ENCODE results near the gene MLXIPL.
"Not testable (repeated sequence)": the region's sequence is repeated elsewhere in the genome, so short reads cannot be mapped to it uniquely, and the experiment has no call there.

Gene MLXIPL

DNA sequence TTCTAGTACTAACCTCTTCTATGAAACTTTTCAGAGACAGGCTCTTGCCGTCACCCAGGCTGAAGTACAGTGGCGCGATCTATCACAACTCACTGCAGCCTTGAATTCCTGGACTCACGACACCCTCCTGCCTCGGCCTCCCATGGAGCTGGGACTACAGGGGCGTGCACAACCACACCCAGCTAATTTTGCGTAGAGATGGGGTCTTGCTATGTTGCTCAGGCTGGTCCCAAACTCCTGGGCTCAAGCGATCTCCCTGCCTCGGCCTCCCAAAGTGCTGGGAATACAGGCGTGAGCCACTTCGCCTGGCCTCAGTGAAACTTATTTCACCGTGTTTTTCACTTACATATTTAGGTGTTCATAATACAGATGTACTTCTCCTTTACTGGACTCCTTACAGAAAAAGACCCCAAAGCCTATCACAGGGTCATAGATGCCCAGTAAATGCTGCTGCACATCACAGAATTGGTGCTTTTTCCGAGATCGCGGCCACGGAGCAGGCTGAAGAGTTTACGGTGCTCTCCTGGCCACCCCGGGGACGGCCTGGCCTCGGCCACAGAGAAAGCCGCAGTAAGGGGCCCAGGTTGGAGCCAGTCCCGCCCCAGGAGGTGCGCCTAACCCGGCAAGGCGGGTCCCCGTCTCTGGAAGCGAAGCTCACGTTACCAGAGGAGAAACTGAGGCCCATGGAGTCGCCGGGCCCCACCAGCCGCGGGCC lies 46.5 kb downstream of the MLXIPL start:
- no peak for DNase-seq

- DNase-seq, result no peak
Measured at GRCh38 chr7:73573791-73574190, 50.5 kb downstream of the MLXIPL start.

DNA sequence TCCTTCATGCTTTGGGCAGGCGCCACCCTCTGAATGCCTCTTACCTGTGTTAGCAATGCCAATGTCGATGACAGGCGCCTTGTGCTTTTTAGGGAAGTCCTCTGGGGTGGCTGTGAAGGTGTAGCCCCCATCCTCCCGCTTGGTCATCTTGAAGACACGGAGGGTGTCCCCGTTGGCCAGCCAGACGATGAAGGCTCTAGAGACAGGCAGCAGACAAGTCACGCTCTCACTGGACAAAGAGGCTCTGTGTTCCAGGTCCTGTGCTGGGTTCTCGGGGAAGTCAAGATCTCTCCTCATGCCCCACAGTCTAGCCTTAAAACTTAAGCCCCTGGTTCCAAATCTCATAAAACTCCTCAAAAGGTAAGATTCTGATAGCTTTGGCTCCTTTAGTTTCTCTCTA lies 51.0 kb downstream of the MLXIPL start:
- no peak for DNase-seq

GRCh38 chr7:73572767-73573186 lies 51.5 kb downstream of the MLXIPL start:
- no peak for DNase-seq

- DNase-seq, result no peak
Measured at GRCh38 chr7:73570977-73571376, 53.3 kb downstream of the MLXIPL start.

GRCh38 chr7:73570521-73570920 lies 53.8 kb downstream of the MLXIPL start:
- DNase-seq, result no peak

- no peak for DNase-seq
Measured at GRCh38 chr7:73569042-73569608, 55.2 kb downstream of the MLXIPL start.

DNA sequence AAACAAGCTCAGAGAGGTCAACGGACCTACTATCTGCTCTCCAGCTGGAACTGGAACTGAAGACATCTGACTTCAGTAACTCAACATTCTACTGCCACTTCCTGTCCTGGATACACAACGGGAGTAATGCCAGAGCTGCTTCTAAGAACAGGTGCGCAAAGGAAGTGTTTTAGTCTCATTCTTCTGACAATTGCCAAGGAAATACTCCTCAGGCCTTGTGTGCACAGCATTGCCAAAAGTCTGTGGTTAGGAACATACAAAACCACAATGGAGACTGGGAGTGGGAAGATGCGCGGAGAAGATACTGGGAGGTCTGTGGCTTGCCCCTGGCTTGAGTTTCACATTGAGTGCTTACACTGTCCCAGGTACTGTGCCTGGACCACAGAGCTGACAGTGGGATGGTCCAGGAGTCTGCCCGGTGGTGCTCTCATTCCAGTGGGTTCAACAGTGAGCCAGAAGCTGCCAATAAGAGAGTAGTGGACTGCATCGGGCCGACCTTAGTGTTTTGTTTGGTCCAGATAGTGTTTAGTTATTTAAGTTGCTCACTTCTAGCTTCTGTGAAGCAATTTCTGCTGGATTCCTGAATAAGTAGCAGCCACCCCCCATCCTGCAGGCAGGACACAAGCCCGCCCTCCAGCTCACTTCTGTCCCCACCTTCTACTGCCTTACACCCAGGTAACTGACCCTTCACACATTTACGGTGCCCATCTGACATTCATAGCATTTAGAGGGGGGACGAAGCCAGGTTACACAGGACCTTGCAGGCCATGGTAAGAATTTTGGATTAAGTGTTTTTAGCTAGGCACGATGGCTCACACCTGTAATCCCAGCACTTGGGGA lies 56.3 kb downstream of the MLXIPL start:
- DNase-seq, result no peak

- no peak for DNase-seq
Measured at GRCh38 chr7:73567140-73567539, 57.2 kb downstream of the MLXIPL start.

- DNase-seq, result not testable (repeated sequence)
Measured at GRCh38 chr7:73566431-73566830, 57.9 kb downstream of the MLXIPL start.

GRCh38 chr7:73565675-73566340 lies 58.5 kb downstream of the MLXIPL start:
- no peak for DNase-seq

GRCh38 chr7:73560109-73560835 lies 64.0 kb downstream of the MLXIPL start:
- no peak for DNase-seq

- peak; percentile 75 for DNase-seq
Measured at GRCh38 chr7:73557397-73558257, 66.7 kb downstream of the MLXIPL start, which contains the start of gene BCL7B. BCL7B (minus strand) TSS chr7:73557690; CDS start chr7:73557578, 112 bp downstream.

DNA sequence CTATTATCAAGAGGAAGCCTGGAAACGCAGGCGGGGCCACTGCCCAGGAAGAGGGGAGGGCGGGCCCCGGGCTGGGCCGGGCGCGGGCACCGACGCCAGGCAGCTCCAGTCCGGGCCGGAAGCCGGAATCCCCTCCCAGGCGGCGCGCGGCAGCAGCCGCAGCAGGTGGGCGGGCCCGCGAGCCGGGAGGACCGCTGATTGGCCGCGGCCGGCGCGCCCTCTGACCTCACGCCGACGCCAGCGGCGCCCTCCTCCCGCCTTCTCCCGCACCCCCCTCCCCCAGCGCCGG lies 67.3 kb downstream of the MLXIPL start:
- peak; percentile 93 for DNase-seq

- DNase-seq, result no peak
Measured at GRCh38 chr7:73556208-73557107, 67.9 kb downstream of the MLXIPL start.

GRCh38 chr7:73555411-73555982 lies 68.8 kb downstream of the MLXIPL start:
- no peak for DNase-seq

DNA sequence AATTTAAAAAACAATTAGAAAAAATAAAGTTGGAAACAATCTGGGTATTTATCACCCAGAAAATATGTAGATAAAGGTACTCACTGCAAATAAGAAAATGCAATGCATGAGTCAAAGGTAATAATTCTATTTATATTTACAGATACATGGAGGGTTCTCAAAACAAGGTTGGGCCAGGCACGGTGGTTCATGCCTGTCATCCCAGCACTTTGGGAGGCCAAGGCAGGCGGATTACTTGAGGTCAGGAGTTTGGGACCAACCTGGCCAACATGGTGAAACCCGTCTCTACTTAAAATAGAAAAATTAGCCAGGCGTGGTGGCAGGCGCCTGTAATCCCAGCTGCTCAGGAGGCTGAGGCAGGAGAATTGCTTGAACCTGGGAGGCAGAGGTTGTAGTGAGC lies 74.2 kb downstream of the MLXIPL start:
- DNase-seq, result not testable (repeated sequence)

DNA sequence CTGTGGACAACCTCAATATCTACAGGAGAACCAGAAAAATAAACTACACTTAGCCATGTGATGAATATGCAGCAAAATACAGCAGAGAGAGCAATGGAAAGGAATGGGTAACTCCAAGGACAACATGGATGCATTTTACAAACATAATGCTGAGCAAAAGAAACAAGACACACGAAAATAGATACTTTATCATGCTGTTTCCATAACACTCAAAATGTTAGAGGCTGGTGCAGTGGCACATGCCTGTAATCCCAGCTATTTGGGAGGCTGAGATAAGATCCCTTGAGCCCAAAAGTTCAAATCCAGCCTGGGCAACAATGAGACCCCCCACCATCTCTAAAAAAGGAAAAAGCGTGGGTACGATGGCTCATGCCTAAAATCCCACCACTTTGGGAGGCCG lies 75.1 kb downstream of the MLXIPL start:
- no peak for DNase-seq

DNA sequence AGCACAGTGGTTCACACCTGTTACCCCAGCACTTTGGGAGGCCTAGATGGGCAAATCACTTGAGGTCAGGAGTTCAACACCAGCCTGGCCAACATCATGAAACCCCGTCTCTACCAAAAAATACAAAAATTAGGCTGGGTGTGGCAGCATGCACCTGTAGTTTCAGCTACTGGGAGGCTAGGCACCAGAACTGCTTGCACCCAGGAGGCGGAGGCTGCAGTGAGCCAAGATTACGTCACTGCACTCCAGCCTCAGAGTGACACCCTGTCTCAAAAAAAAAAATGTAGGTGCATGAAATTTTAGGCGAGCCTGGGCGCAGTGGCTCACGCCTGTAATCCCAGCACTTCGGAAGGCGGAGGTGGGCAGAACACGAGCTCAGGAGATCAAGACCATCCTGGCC lies 76.5 kb downstream of the MLXIPL start:
- no peak for DNase-seq

DNA sequence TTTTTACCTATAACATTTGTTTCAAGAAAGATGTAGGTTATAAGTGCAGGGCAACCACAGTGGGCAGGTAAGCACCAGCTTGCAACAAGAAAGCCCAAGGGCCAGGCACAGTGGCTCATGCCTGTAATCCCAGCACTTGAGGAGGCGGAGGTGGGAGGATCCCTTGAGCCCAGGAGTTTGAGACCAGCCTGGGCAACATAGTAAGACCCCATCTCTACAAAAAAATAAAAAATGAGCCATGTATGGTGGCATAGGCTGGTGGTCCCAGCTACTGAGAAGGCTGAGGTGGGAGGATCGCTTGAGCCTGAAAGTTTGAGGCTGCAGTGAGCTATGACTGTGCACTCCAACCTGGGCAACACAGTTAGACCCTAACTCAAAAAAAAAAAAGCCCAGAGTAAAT lies 79.6 kb downstream of the MLXIPL start:
- DNase-seq, result no peak

All from NCI-H1092 treated with DMSO at 0.1 percent for 48 hours (cell line).